ENCODE results near the gene PMM2.

GRCh38 chr16:8756755-8757154 lies 40.9 kb upstream of the PMM2 start:
- TF ChIP-seq TCF7 (CRISPR knock-in tag; IDR thresholded peaks at IDR 0.05; ENCODE audit: low read depth) (no peak), TEAD4 (CRISPR knock-in tag; IDR thresholded peaks at IDR 0.05) (no peak), ZNF121 (CRISPR knock-in tag; IDR thresholded peaks at IDR 0.05) (no peak), SMAD3 (CRISPR knock-in tag; IDR thresholded peaks at IDR 0.05; ENCODE audit: borderline replicate concordance) (no peak), FOXJ3 (CRISPR knock-in tag; IDR thresholded peaks at IDR 0.05; ENCODE audit: borderline replicate concordance) (no peak)
- TF ChIP-seq, protein P1, sequence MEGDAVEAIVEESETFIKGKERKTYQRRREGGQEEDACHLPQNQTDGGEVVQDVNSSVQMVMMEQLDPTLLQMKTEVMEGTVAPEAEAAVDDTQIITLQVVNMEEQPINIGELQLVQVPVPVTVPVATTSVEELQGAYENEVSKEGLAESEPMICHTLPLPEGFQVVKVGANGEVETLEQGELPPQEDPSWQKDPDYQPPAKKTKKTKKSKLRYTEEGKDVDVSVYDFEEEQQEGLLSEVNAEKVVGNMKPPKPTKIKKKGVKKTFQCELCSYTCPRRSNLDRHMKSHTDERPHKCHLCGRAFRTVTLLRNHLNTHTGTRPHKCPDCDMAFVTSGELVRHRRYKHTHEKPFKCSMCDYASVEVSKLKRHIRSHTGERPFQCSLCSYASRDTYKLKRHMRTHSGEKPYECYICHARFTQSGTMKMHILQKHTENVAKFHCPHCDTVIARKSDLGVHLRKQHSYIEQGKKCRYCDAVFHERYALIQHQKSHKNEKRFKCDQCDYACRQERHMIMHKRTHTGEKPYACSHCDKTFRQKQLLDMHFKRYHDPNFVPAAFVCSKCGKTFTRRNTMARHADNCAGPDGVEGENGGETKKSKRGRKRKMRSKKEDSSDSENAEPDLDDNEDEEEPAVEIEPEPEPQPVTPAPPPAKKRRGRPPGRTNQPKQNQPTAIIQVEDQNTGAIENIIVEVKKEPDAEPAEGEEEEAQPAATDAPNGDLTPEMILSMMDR (IDR thresholded peaks at IDR 0.05) = no peak
